ENCODE measurements around the gene ABR. TPM values are rescaled to one million over a fixed set of nuclear protein-coding genes. Genes with fewer than 3 reads are reported as not detected.
A peak's percentile ranks its signal among the peaks of the same experiment; 100 is the strongest.

Gene ABR
- total RNA-seq, 6 experiments from 2014 or later: 7.4 to 21.5 (median 11.3) TPM

GRCh38 chr17:1041746-1042145 lies 138.0 kb downstream of the ABR start:
- intact Hi-C loops (cut with DNase I): no loop called here
- no peaks in the 10 kb centered on the region for H3K9me3 ChIP-seq
- H3K27ac ChIP-seq: no peak overlapping the region
- WGBS (ENCODE audit: insufficient coverage, low coverage, low lambda C conversion rate, missing lambda C conversion rate): 76% methylated on average over 8 of the region's 9 CpGs
- H3K4me1 ChIP-seq: no peaks in the 10 kb centered on the region
- ATAC-seq (no peak), DNase-seq (peak in 1 of 3 donors; percentile 36)
- H3K4me3 ChIP-seq: no peak overlapping the region
- no peaks in the 10 kb centered on the region for H3K36me3 ChIP-seq
- no peaks in the 10 kb centered on the region for H3K27me3 ChIP-seq
- TF ChIP-seq POLR2A (IDR thresholded peaks at IDR 0.05): no peak
- TF ChIP-seq CTCF (IDR thresholded peaks at IDR 0.05): no peak

GRCh38 chr17:1040216-1040600 lies 139.6 kb downstream of the ABR start:
- ATAC-seq: peak in 3 of 4 donors; percentile 22 to 47 (median 23)
- Histone ChIP-seq H3K4me1 (no peaks in the 10 kb centered on the region), H3K27ac (peak overlapping the region; percentile 37 to 47 (median 40)), H3K9me3 (no peaks in the 10 kb centered on the region), H3K36me3 (no peaks in the 10 kb centered on the region), H3K27me3 (no peaks in the 10 kb centered on the region), H3K4me3 (no peak overlapping the region)
- WGBS (ENCODE audit: insufficient coverage, low coverage, low lambda C conversion rate, missing lambda C conversion rate): 80% methylated on average over 1 of the region's 13 CpGs
- intact Hi-C loops (cut with DNase I): no loop called here
- no peak for DNase-seq
- TF ChIP-seq POLR2A (IDR thresholded peaks at IDR 0.05) (no peak), CTCF (IDR thresholded peaks at IDR 0.05) (no peak)

GRCh38 chr17:1039511-1040215 lies 140.1 kb downstream of the ABR start:
- no peaks in the 10 kb centered on the region for H3K27me3 ChIP-seq
- peak; percentile 70 to 82 (median 77) for DNase-seq
- intact Hi-C loops (cut with DNase I): no loop called here
- H3K4me1 ChIP-seq: no peaks in the 10 kb centered on the region
- H3K4me3 ChIP-seq: no peak overlapping the region
- no peak for TF ChIP-seq CTCF (IDR thresholded peaks at IDR 0.05)
- H3K27ac ChIP-seq: peak overlapping the region; percentile 38 to 47 (median 40)
- peak; percentile 68 to 79 (median 74) for ATAC-seq
- no peaks in the 10 kb centered on the region for H3K36me3 ChIP-seq
- WGBS (ENCODE audit: insufficient coverage, low coverage, low lambda C conversion rate, missing lambda C conversion rate): 40% methylated on average over 4 of the region's 30 CpGs
- no peaks in the 10 kb centered on the region for H3K9me3 ChIP-seq

- H3K4me1 ChIP-seq: no peaks in the 10 kb centered on the region
- peak overlapping the region in 1 of 3 donors; percentile 38 for H3K27ac ChIP-seq
- H3K4me3 ChIP-seq: no peak overlapping the region
- intact Hi-C loops (cut with DNase I): no loop called here
- no peaks in the 10 kb centered on the region for H3K27me3 ChIP-seq
- no CpG with 5 or more reads among the region's 16 CpGs for WGBS (ENCODE audit: insufficient coverage, low coverage, low lambda C conversion rate, missing lambda C conversion rate)
- H3K9me3 ChIP-seq: no peaks in the 10 kb centered on the region
- no peaks in the 10 kb centered on the region for H3K36me3 ChIP-seq
- no peak for DNase-seq
- peak in 1 of 4 donors; percentile 4 for ATAC-seq
- TF ChIP-seq POLR2A (IDR thresholded peaks at IDR 0.05) (no peak), CTCF (IDR thresholded peaks at IDR 0.05) (no peak)
Measured at GRCh38 chr17:1039123-1039507, 140.7 kb downstream of the ABR start.

All from right lobe of liver (tissue), 6 donors.